Loucy (cell line): ENCODE measurements around the gene PPIL1.
A peak's percentile ranks its signal among the peaks of the same experiment; 100 is the strongest.

Experiments
- H2AFZ ChIP-seq: fragments of 200-600 bp; sonication (generic); 2 replicates; pipeline ENCODE4 v1.6.0; 2016; ENCODE audit warnings: antibody characterized with exemption, mild to moderate bottlenecking, low read length, moderate library complexity
- H3F3A ChIP-seq: fragments of 200-600 bp; 2 replicates; pipeline ENCODE4 v1.6.0; 2016; ENCODE audit warnings: antibody characterized with exemption, low read depth, mild to moderate bottlenecking
- H3K27me3 ChIP-seq: fragments of 200-600 bp; sonication (generic); 2 replicates; pipeline ENCODE4 v1.6.1; 2014; ENCODE audit warnings: low read length, mild to moderate bottlenecking; ENCODE audit not compliant: insufficient read depth, poor library complexity, severe bottlenecking
- H3K36me3 ChIP-seq: fragments of 200-600 bp; sonication (generic); 2 replicates; pipeline ENCODE4 v1.6.1; 2016; ENCODE audit warnings: low read length; ENCODE audit not compliant: insufficient read depth
- H3K4me1 ChIP-seq: fragments of 200-600 bp; sonication (generic); 2 replicates; pipeline ENCODE4 v1.5.1; 2014; ENCODE audit warnings: low read length, mild to moderate bottlenecking; ENCODE audit not compliant: insufficient read depth, poor library complexity, severe bottlenecking
- H3K4me2 ChIP-seq: fragments of 200-600 bp; sonication (generic); 2 replicates; pipeline ENCODE4 v1.6.0; 2014; ENCODE audit warnings: antibody characterized with exemption, low read length, low read depth, mild to moderate bottlenecking; ENCODE audit not compliant: poor library complexity, severe bottlenecking
- H3K4me3 ChIP-seq: fragments of 200-600 bp; sonication (generic); 2 replicates; pipeline ENCODE4 v1.5.1; 2014; ENCODE audit warnings: low read length, mild to moderate bottlenecking, mixed read lengths; ENCODE audit not compliant: poor library complexity, severe bottlenecking
- H3K79me2 ChIP-seq: fragments of 200-600 bp; sonication (generic); 2 replicates; pipeline ENCODE4 v1.6.1; 2014; ENCODE audit warnings: low read length; ENCODE audit not compliant: insufficient read depth
- H3K9ac ChIP-seq: fragments of 200-600 bp; sonication (generic); 2 replicates; pipeline ENCODE4 v1.6.0; 2014; ENCODE audit warnings: mild to moderate bottlenecking, low read depth, low read length, moderate library complexity; ENCODE audit not compliant: poor library complexity, severe bottlenecking
- H3K9me2 ChIP-seq: fragments of 200-600 bp; sonication (generic); replicated peaks from 2 replicates; pipeline ENCODE4 v1.6.1; 2016; ENCODE audit warnings: low read depth, low read length, mixed read lengths
- H3K9me3 ChIP-seq: fragments of 200-600 bp; sonication (generic); 2 replicates; pipeline ENCODE4 v1.6.1; 2014; ENCODE audit warnings: mild to moderate bottlenecking, antibody characterized with exemption, low read length, low read depth; ENCODE audit not compliant: insufficient read depth
- H4K20me1 ChIP-seq: fragments of 200-600 bp; sonication (generic); 2 replicates; pipeline ENCODE4 v1.6.0; 2014; ENCODE audit warnings: antibody characterized with exemption, low read length, mild to moderate bottlenecking; ENCODE audit not compliant: insufficient read depth, poor library complexity, severe bottlenecking
- CTCF ChIP-seq: fragments of 200-600 bp; sonication (generic); conservative IDR thresholded peaks from 2 replicates; pipeline ENCODE4 v1.5.1; 2014; ENCODE audit warnings: mild to moderate bottlenecking, antibody characterized with exemption, low read length
- EZH2phosphoT487 ChIP-seq: fragments of 200-600 bp; IDR thresholded peaks from 2 replicates; pipeline ENCODE4 v1.6.1; 2018; ENCODE audit warnings: antibody characterized with exemption, mild to moderate bottlenecking, moderate library complexity, borderline replicate concordance

PPIL1 gene

GRCh38 chr6:36907781-36908180 is 33.2 kb upstream of the PPIL1 start:
- H3K79me2 ChIP-seq: peaks cover 10% of the 10 kb centered on the region; the same call in 1 of the 2 replicates
- H3K9ac ChIP-seq: peak overlapping the region; percentile 50
- no peaks in the 10 kb centered on the region for H3K9me3 ChIP-seq
- H3K9me2 ChIP-seq: no peaks in the 10 kb centered on the region
- no peak overlapping the region for H3K4me3 ChIP-seq
- H3K36me3 ChIP-seq: peaks cover 5% of the 10 kb centered on the region
- H4K20me1 ChIP-seq: no peaks in the 10 kb centered on the region
- no peak overlapping the region for H2AFZ ChIP-seq
- peaks cover 10% of the 10 kb centered on the region for H3F3A ChIP-seq
- peaks cover 87% of the 10 kb centered on the region for H3K4me1 ChIP-seq
- no peaks in the 10 kb centered on the region for H3K27me3 ChIP-seq
- peak overlapping the region; percentile 33 for H3K4me2 ChIP-seq
- TF ChIP-seq EZH2phosphoT487 (no peak), CTCF (no peak)

- peak overlapping the region; percentile 33 for H3K4me2 ChIP-seq
- H3K36me3 ChIP-seq: peaks cover 16% of the 10 kb centered on the region
- H3K4me3 ChIP-seq: no peak overlapping the region
- no peaks in the 10 kb centered on the region for H4K20me1 ChIP-seq
- no peaks in the 10 kb centered on the region for H3K9me3 ChIP-seq
- peaks cover 4% of the 10 kb centered on the region for H3F3A ChIP-seq
- TF ChIP-seq CTCF: no peak
- no peak for TF ChIP-seq EZH2phosphoT487
- H3K9me2 ChIP-seq: no peaks in the 10 kb centered on the region
- no peaks in the 10 kb centered on the region for H3K27me3 ChIP-seq
- H3K4me1 ChIP-seq: peaks cover 80% of the 10 kb centered on the region
- H3K79me2 ChIP-seq: peaks cover 10% of the 10 kb centered on the region; the same call in 1 of the 2 replicates
- H3K9ac ChIP-seq: peak overlapping the region; percentile 50
- no peak overlapping the region for H2AFZ ChIP-seq
Measured at GRCh38 chr6:36906539-36907325, 32.1 kb upstream of the PPIL1 start.

- H3K9ac ChIP-seq: no peak overlapping the region
Measured at GRCh38 chr6:36904851-36905393, 30.3 kb upstream of the PPIL1 start.

More at GRCh38 chr6:36904851-36905393, 30.3 kb upstream of the PPIL1 start:
- H3K36me3 ChIP-seq: peaks cover 16% of the 10 kb centered on the region
- no peaks in the 10 kb centered on the region for H3K9me2 ChIP-seq
- H3K4me1 ChIP-seq: peaks cover 64% of the 10 kb centered on the region
- H3F3A ChIP-seq: no peaks in the 10 kb centered on the region; the same call in 1 of the 2 replicates
- H3K4me3 ChIP-seq: no peak overlapping the region
- no peak overlapping the region for H3K4me2 ChIP-seq
- no peaks in the 10 kb centered on the region for H3K9me3 ChIP-seq
- H3K27me3 ChIP-seq: no peaks in the 10 kb centered on the region
- H4K20me1 ChIP-seq: no peaks in the 10 kb centered on the region
- peaks cover 10% of the 10 kb centered on the region; the same call in 1 of the 2 replicates for H3K79me2 ChIP-seq
- TF ChIP-seq EZH2phosphoT487 (no peak), CTCF (no peak)
- no peak overlapping the region for H2AFZ ChIP-seq
